H1 (cell line): ENCODE measurements around the gene APPL2. TPM values are rescaled to one million over a fixed set of nuclear protein-coding genes. Genes with fewer than 3 reads are reported as not detected.

Experiments used
- CTCF ChIA-PET: fragments of 300-600 bp; sonication (Branson Sonifier 250); formaldehyde crosslinking; loops from one replicate; lab custom pipeline; 2021; ENCODE audit not compliant: partially characterized antibody; lab: Charles Lee
- POLR2A ChIA-PET: fragments of 300-600 bp; sonication (Branson Sonifier 250); formaldehyde crosslinking; loops from one replicate; lab custom pipeline; 2021; ENCODE audit warnings: inconsistent platforms; ENCODE audit not compliant: partially characterized antibody; lab: Charles Lee
- DNase-seq, 2 experiments: peaks; one replicate each; pipeline versions ENCODE4 v3.0.0 to v3.0.0-alpha.2; 2010 to 2022; ENCODE audit warnings: low spot score in 2 of 2, low read depth in 1 of 2, mixed read lengths in 1 of 2
- FAIRE-seq: peaks from 2 replicates; lab custom pipeline; 2011; peaks lifted over from hg19 to GRCh38; lab: Jason Lieb, UNC
- H2AFZ ChIP-seq: 2 replicates; pipeline ENCODE4 v1.8.1; 2012; ENCODE audit warnings: low read length, inconsistent platforms
- H2AK5ac ChIP-seq: 2 replicates; pipeline ENCODE4 v1.6.1; 2013; ENCODE audit warnings: low read depth, low read length
- H2BK120ac ChIP-seq: replicated peaks from 2 replicates; pipeline ENCODE3; 2013; ENCODE audit warnings: low read depth, low read length, inconsistent platforms
- H2BK12ac ChIP-seq: 2 replicates; pipeline ENCODE4 v1.6.1; 2013; ENCODE audit warnings: low read depth, low read length
- H2BK15ac ChIP-seq: 2 replicates; pipeline ENCODE4 v1.6.1; 2013; ENCODE audit warnings: low read length
- H2BK20ac ChIP-seq: 2 replicates; pipeline ENCODE4 v1.6.1; 2013; ENCODE audit warnings: low read length
- H2BK5ac ChIP-seq: 2 replicates; pipeline ENCODE4 v1.6.1; 2013; ENCODE audit warnings: low read depth, low read length
- H3K14ac ChIP-seq: 2 replicates; pipeline ENCODE4 v1.6.1; 2013; ENCODE audit warnings: inconsistent platforms; ENCODE audit not compliant: insufficient read length
- H3K18ac ChIP-seq: 2 replicates; pipeline ENCODE4 v1.6.1; 2013; ENCODE audit warnings: low read length; ENCODE audit errors: extremely low read depth
- H3K23ac ChIP-seq: 2 replicates; pipeline ENCODE4 v1.6.1; 2013; ENCODE audit warnings: inconsistent platforms; ENCODE audit not compliant: insufficient read length
- H3K23me2 ChIP-seq: 2 replicates; pipeline ENCODE4 v1.6.1; 2013; ENCODE audit warnings: low read depth, low read length
- H3K27ac ChIP-seq: 2 replicates; pipeline ENCODE4 v1.6.1; 2011; ENCODE audit warnings: low read depth, low read length, inconsistent platforms
- H3K27me3 ChIP-seq, 4 experiments: replicated peaks in 1 of 4; 1 replicate in 1 of 4; 2 replicates in 3 of 4; pipeline versions ENCODE4 v1.6.1 to v1.8.1; 2011 to 2013; ENCODE audit warnings: low read length in 3 of 4, mild to moderate bottlenecking in 3 of 4, inconsistent platforms in 2 of 4, mixed read lengths in 2 of 4, moderate library complexity in 1 of 4; ENCODE audit not compliant: control insufficient read depth in 3 of 4, insufficient read depth in 3 of 4; ENCODE audit errors: extremely low read depth in 1 of 4
- H3K36me3 ChIP-seq, 4 experiments: 2 replicates each; pipeline versions ENCODE4 v1.6.1 to v1.8.1; 2011 to 2013; ENCODE audit warnings: mild to moderate bottlenecking in 4 of 4, low read length in 3 of 4, moderate library complexity in 2 of 4, control low read depth in 1 of 4, inconsistent platforms in 1 of 4; ENCODE audit not compliant: insufficient read depth in 4 of 4, control insufficient read depth in 2 of 4
- H3K4ac ChIP-seq: replicated peaks from 2 replicates; pipeline ENCODE3; 2013; ENCODE audit warnings: low read length, low read depth, mixed read lengths, inconsistent platforms; ENCODE audit not compliant: insufficient read length
- H3K4me1 ChIP-seq, 4 experiments: replicated peaks in 1 of 4; 1 replicate in 1 of 4; 2 replicates in 3 of 4; pipeline versions ENCODE4 v1.6.1 to v1.8.1; 2011 to 2013; ENCODE audit warnings: low read length in 3 of 4, inconsistent platforms in 2 of 4, mixed read lengths in 1 of 4; ENCODE audit not compliant: insufficient read depth in 4 of 4, control insufficient read depth in 3 of 4
- H3K4me2 ChIP-seq, 2 experiments: 2 replicates each; pipeline versions ENCODE4 v1.6.1 to v1.8.1; 2011 to 2013; ENCODE audit warnings: low read depth in 2 of 2, low read length in 2 of 2, control low read depth in 1 of 2, inconsistent platforms in 1 of 2, mild to moderate bottlenecking in 1 of 2; ENCODE audit not compliant: insufficient read depth in 1 of 2
- H3K4me3 ChIP-seq, 4 experiments: fragments of 200-600, 300-600 bp in 1 of 4; sonication (generic), shearing (Covaris generic), sonication (Bioruptor Twin) in 1 of 4; 2 replicates each; pipeline versions ENCODE4 v1.5.1 to v1.8.1; 2011 to 2016; ENCODE audit warnings: low read length in 4 of 4, low read depth in 3 of 4, control low read depth in 2 of 4, inconsistent platforms in 2 of 4, mild to moderate bottlenecking in 2 of 4, mixed read lengths in 1 of 4, moderate library complexity in 1 of 4; ENCODE audit not compliant: insufficient read depth in 2 of 4; ENCODE audit errors: extremely low read depth in 1 of 4
- H3K56ac ChIP-seq: replicated peaks from 2 replicates; pipeline ENCODE3; 2013; ENCODE audit warnings: low read depth, mild to moderate bottlenecking, mixed read lengths, low read length, inconsistent platforms; ENCODE audit not compliant: insufficient read length
- H3K79me1 ChIP-seq: 2 replicates; pipeline ENCODE4 v1.6.1; 2013; ENCODE audit warnings: low read depth, low read length, control low read depth
- H3K79me2 ChIP-seq, 2 experiments: 2 replicates each; pipeline versions ENCODE4 v1.6.1 to v1.8.1; 2012 to 2013; ENCODE audit warnings: low read length in 2 of 2, mild to moderate bottlenecking in 2 of 2, inconsistent platforms in 1 of 2; ENCODE audit not compliant: insufficient read depth in 2 of 2, control insufficient read depth in 1 of 2
- H3K9ac ChIP-seq, 4 experiments: replicated peaks in 1 of 4; 1 replicate in 1 of 4; 2 replicates in 3 of 4; pipeline versions ENCODE4 v1.6.1 to v1.8.1; 2011 to 2013; ENCODE audit warnings: low read depth in 3 of 4, low read length in 3 of 4, control low read depth in 2 of 4, mild to moderate bottlenecking in 2 of 4, moderate library complexity in 2 of 4, inconsistent platforms in 1 of 4; ENCODE audit errors: extremely low read depth in 1 of 4
- H3K9me3 ChIP-seq, 2 experiments: 2 replicates each; pipeline versions ENCODE4 v1.6.1 to v1.8.1; 2012 to 2013; ENCODE audit warnings: mild to moderate bottlenecking in 2 of 2, moderate library complexity in 2 of 2, control low read depth in 1 of 2, inconsistent platforms in 1 of 2, low read depth in 1 of 2, low read length in 1 of 2, mixed read lengths in 1 of 2; ENCODE audit not compliant: insufficient read depth in 2 of 2
- H4K20me1 ChIP-seq, 2 experiments: replicated peaks in 1 of 2; 2 replicates each; pipeline versions ENCODE3 to v1.8.1; 2011 to 2013; ENCODE audit warnings: inconsistent platforms in 2 of 2, low read length in 2 of 2, mild to moderate bottlenecking in 1 of 2; ENCODE audit not compliant: insufficient read depth in 2 of 2, control insufficient read depth in 1 of 2
- H4K5ac ChIP-seq: 2 replicates; pipeline ENCODE4 v1.6.1; 2013; ENCODE audit warnings: low read length, low read depth, mixed read lengths, inconsistent platforms; ENCODE audit not compliant: insufficient read length
- H4K8ac ChIP-seq: 2 replicates; pipeline ENCODE4 v1.8.0; 2013; ENCODE audit warnings: mild to moderate bottlenecking, moderate library complexity, low read length, inconsistent platforms; ENCODE audit not compliant: insufficient read depth; ENCODE audit errors: extremely low read depth
- H4K91ac ChIP-seq: replicated peaks from 2 replicates; pipeline ENCODE3; 2013; ENCODE audit warnings: low read length, mixed read lengths, inconsistent platforms; ENCODE audit not compliant: insufficient read length
- WGBS, 2 experiments: shearing (Covaris generic) in 1 of 2; methylation state at CpG; one replicate each; pipeline versions ENCODE4 v1.1.6 to v1.1.7; 2013 to 2015; ENCODE audit warnings: low lambda C conversion rate in 2 of 2, mixed read lengths in 2 of 2, inconsistent platforms in 1 of 2, low coverage in 1 of 2, missing lambda C conversion rate in 1 of 2; ENCODE audit not compliant: insufficient replicate concordance in 2 of 2, insufficient coverage in 1 of 2, insufficient read length in 1 of 2; ENCODE audit errors: extremely low coverage in 1 of 2, missing lambda C conversion rate in 1 of 2; 5-methylcytosine and 5-hydroxymethylcytosine counted together
- polyA plus RNA-seq, 7 experiments: library from polyadenylated mRNA; depleted of rRNA in 3 of 7; stranded (reverse) in 5 of 7; unstranded in 2 of 7; fragments of >200 nt in 5 of 7; fragments of 200-250 nt in 2 of 7; gene quantifications; 1 replicate in 5 of 7; 2 replicates in 1 of 7; 4 replicates in 1 of 7; pipeline versions ENCODE4 v1.2.1 to v1.2.3, GENCODE V29; 2011 to 2013; ENCODE audit warnings: missing spikeins in 2 of 7, mixed read lengths in 2 of 7
- total RNA-seq: library from RNA; stranded (reverse); fragmentation: NEBNext Ultra II Directional; extraction: Animal tissue kit (Norgen Biotek cat#: 25700); gene quantifications from 2 replicates; pipeline ENCODE4 v1.2.1, GENCODE V29; 2021

The APPL2 gene
- total and polyA plus RNA-seq, 2 of the 8 experiments (the other 6 are each of a cell fraction or from before 2014, with no cell fraction given) = 8.9 to 22.9 TPM

DNA sequence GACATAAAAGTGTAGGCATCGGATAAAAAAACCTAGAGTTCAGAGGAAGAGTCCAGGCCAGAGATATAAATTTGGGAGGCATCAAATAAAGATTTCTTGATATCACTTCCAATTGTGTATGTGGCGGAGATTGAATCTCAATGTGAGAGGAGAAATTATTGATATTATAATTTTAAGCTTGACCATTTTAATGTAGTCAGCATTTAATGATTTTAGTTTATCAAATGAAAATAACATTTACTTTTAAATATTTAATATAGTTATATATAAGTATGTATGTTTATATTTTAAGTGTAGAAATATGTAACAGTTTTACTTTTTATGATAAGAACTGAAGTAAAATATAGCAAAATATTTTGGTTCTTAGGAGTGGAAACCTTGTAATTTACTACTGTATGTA lies 79.7 kb downstream of the APPL2 start:
- no peak overlapping the region for H4K91ac ChIP-seq
- no peak overlapping the region for H3K4ac ChIP-seq
- H3K18ac ChIP-seq = no peak overlapping the region
- no peak overlapping the region for H2BK20ac ChIP-seq
- no peak overlapping the region for H2BK5ac ChIP-seq
- H3K36me3 ChIP-seq = peaks cover 0 to 73% (median 23%) of the 10 kb centered on the region in 4 experiments; a peak in 6 of 8 replicates
- no peak overlapping the region for H3K9ac ChIP-seq
- H2BK12ac ChIP-seq = no peak overlapping the region
- no peak for FAIRE-seq
- no peak for DNase-seq
- no peaks in the 10 kb centered on the region for H3K79me2 ChIP-seq
- H2AK5ac ChIP-seq = no peak overlapping the region
- H3K23ac ChIP-seq = no peak overlapping the region
- 96% methylated on average over 2 of the region's 2 CpGs; no CpG with 5 or more reads in 1 of the 2 experiments for WGBS, 2 experiments
- H4K20me1 ChIP-seq = no peaks in the 10 kb centered on the region
- H3K23me2 ChIP-seq = no peaks in the 10 kb centered on the region
- no peak overlapping the region for H4K8ac ChIP-seq
- no peak overlapping the region for H3K56ac ChIP-seq
- no peaks in the 10 kb centered on the region for H3K79me1 ChIP-seq
- no peak overlapping the region for H3K14ac ChIP-seq
- H3K27me3 ChIP-seq = no peaks in the 10 kb centered on the region
- H3K27ac ChIP-seq = no peak overlapping the region
- no peaks in the 10 kb centered on the region for H3K9me3 ChIP-seq
- no peak overlapping the region for H3K4me2 ChIP-seq
- H2BK120ac ChIP-seq = no peak overlapping the region
- H3K4me1 ChIP-seq = no peaks in the 10 kb centered on the region
- ChIA-PET CTCF (no interaction called here), POLR2A (no interaction called here)
- H3K4me3 ChIP-seq = no peak overlapping the region
- no peak overlapping the region for H2AFZ ChIP-seq
- H4K5ac ChIP-seq = no peak overlapping the region
- no peak overlapping the region for H2BK15ac ChIP-seq
